MM.1S (cell line): ENCODE measurements around the gene XPR1.

Experiments
- CTCF ChIP-seq: fragments of 300-600 bp; sonication (generic); IDR thresholded peaks from 2 replicates; pipeline ENCODE4 v1.5.1; 2016; ENCODE audit warnings: antibody characterized with exemption, low read length, mixed read lengths
- EZH2 ChIP-seq: fragments of 300-600 bp; sonication (generic); optimal IDR thresholded peaks from 2 replicates; pipeline ENCODE3; 2017; ENCODE audit warnings: low read depth, mild to moderate bottlenecking, antibody characterized with exemption, low read length, mixed read lengths
- EZH2phosphoT487 ChIP-seq: fragments of 300-600 bp; sonication (generic); IDR thresholded peaks from 2 replicates; pipeline ENCODE4 v1.6.1; 2018; ENCODE audit warnings: antibody characterized with exemption, low read length

GRCh38 chr1:180646547-180646946 lies 14.7 kb downstream of the XPR1 start:
- TF ChIP-seq CTCF, result no peak
- TF ChIP-seq EZH2, result no peak
- TF ChIP-seq EZH2phosphoT487, result no peak
